GM12801 (cell line): Measurements from ENCODE around the gene FAM53B.

ENCODE experiments used
- CTCF ChIP-seq: IDR thresholded peaks from one replicate; pipeline ENCODE4 v1.5.1; 2011; ENCODE audit warnings: control low read depth; ENCODE audit not compliant: insufficient read length; ENCODE audit errors: extremely low read depth

Gene FAM53B

GRCh38 chr10:124646483-124647352, 97.5 kb downstream of the FAM53B start:
- no peak for TF ChIP-seq CTCF

- no peak for TF ChIP-seq CTCF
Observed at GRCh38 chr10:124645467-124646095, 98.6 kb downstream of the FAM53B start.

GRCh38 chr10:124644771-124645415, 99.3 kb downstream of the FAM53B start:
- TF ChIP-seq CTCF, result no peak

GRCh38 chr10:124644236-124644635, 99.9 kb downstream of the FAM53B start:
- no peak for TF ChIP-seq CTCF

- no peak for TF ChIP-seq CTCF
Observed at GRCh38 chr10:124643330-124644009, 100.7 kb downstream of the FAM53B start.

- no peak for TF ChIP-seq CTCF
Observed at GRCh38 chr10:124642088-124642710, 102.0 kb downstream of the FAM53B start.
